Activated CD4-positive, alpha-beta T cell treated with anti-CD3 and anti-CD28 coated beads, Interleukin-2, amount 10 ng/mL, durations not matched to agents 24 days and 14 days (primary cell): ENCODE measurements around the gene PDE3A. TPM values are rescaled to one million over a fixed set of nuclear protein-coding genes. Genes with fewer than 3 reads are reported as not detected.

Experiments
- DNase-seq: peaks from one replicate; pipeline ENCODE4 v3.0.0; 2022
- H3K27ac Mint-ChIP-seq: one replicate; pipeline ENCODE4 v1.8.0; 2022; ENCODE audit warnings: mild to moderate bottlenecking, mixed read lengths
- H3K27me3 Mint-ChIP-seq: one replicate; pipeline ENCODE4 v1.8.0; 2022; ENCODE audit warnings: mixed read lengths
- H3K36me3 Mint-ChIP-seq: one replicate; pipeline ENCODE4 v1.8.0; 2022; ENCODE audit warnings: low read depth, mild to moderate bottlenecking, mixed read lengths
- H3K4me1 Mint-ChIP-seq: one replicate; pipeline ENCODE4 v1.8.0; 2021; ENCODE audit warnings: mixed read lengths
- H3K4me3 Mint-ChIP-seq: one replicate; pipeline ENCODE4 v1.8.0; 2022; ENCODE audit warnings: mild to moderate bottlenecking, moderate library complexity, mixed read lengths
- H3K9me3 Mint-ChIP-seq: one replicate; pipeline ENCODE4 v1.8.0; 2021; ENCODE audit warnings: mixed read lengths
- intact Hi-C: fragments of 100-400 bp; cut with micrococcal nuclease; formaldehyde crosslinking; loops from one replicate; pipeline ENCODE4 v1.15.1; 2023
- total RNA-seq: library from RNA; stranded (reverse); gene quantifications from 2 replicates; pipeline ENCODE4 v1.2.3, GENCODE V29; 2022

PDE3A gene
- total RNA-seq, 1 donor from 2014 or later: not detected

DNA sequence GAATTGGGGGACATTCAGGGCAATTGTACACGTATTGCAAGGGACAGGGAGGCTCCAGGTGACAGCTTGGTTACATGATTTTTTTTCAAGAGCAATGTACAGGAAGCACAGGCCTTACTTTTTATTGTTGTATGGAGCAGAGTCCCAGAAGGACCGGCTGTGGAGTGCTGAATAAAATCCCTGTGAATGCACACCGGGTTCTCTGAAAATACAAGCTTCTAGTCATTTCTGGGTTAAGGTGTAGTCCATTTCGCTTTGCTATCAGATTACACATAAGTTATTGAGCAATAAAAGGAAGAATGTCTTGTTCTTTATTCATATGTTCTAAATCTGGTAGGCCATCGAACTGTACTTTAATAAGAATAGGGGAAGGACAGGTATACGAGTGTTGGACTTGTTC, 52.2 kb downstream of the PDE3A start:
- Mint-ChIP-seq H3K4me3 (no peak overlapping the region), H3K4me1 (no peaks in the 10 kb centered on the region), H3K27ac (no peak overlapping the region), H3K9me3 (no peaks in the 10 kb centered on the region), H3K36me3 (no peaks in the 10 kb centered on the region), H3K27me3 (no peaks in the 10 kb centered on the region)
- intact Hi-C loops: no loop called here
- DNase-seq: no peak

DNA sequence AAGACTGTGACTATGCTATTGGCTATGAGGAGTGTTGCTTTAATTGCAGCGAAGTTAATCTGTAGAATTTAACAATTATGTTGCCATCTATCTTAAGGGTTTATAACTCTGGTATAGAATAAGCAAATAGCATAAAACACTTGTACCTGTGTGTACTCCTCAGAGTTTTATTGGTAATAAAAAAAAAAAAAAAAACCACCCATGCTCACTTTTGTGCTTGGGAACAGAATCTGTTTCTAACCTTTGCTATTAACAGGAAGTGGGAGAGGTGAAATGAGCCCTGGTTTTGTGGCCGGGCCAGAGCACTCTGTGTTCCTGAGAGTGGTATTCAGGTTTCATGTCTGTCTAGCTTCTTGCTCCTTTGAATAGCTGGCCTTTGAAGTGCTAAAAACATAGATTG, 53.1 kb downstream of the PDE3A start:
- Mint-ChIP-seq H3K27me3 (no peaks in the 10 kb centered on the region), H3K9me3 (no peaks in the 10 kb centered on the region), H3K4me3 (no peak overlapping the region), H3K27ac (no peak overlapping the region), H3K36me3 (no peaks in the 10 kb centered on the region), H3K4me1 (no peaks in the 10 kb centered on the region)
- DNase-seq: no peak
- intact Hi-C loops: no loop called here

DNA sequence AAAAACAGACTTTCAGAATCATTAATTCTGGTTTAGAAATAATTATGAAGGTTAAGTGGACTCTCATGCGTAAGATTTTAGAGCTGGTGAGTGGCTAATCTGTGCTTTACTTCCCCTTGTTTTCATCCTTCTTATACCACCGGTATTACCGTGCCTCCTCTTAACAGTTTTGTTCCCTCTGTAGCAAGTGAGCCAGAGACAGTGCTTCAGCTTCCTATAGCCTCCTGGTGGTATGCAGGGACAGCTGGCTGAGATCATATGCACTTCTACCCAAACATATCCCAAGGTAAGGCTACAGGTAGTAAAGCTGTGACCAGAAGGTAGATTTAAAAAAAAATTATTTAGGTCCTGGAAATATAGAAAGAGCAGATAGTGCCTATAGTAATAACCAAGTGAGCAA, 55.2 kb downstream of the PDE3A start:
- Mint-ChIP-seq H3K27me3 (no peaks in the 10 kb centered on the region), H3K36me3 (no peaks in the 10 kb centered on the region), H3K27ac (no peak overlapping the region), H3K9me3 (no peaks in the 10 kb centered on the region), H3K4me1 (no peaks in the 10 kb centered on the region), H3K4me3 (no peak overlapping the region)
- DNase-seq: no peak
- intact Hi-C loops: no loop called here

DNA sequence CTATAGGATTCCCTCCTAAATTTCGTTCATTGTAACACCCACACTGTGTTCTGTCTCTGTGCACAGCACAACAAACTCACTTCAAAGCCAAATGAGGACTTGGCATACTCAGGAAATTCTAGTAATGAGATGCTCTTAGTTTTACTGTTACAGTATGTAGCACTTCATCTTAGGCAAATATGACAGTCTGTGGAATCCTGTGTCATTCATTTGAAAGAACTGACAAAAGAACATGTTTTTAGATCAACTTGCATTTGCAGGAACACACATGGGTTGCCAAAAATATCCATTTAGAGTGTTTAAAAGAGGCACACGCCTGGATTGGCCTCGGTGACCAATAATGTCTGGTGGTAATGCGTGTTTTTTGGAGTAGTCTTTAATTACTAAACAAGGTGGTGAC, 56.5 kb downstream of the PDE3A start:
- intact Hi-C loops: no loop called here
- no peaks in the 10 kb centered on the region for H3K36me3 Mint-ChIP-seq

DNA sequence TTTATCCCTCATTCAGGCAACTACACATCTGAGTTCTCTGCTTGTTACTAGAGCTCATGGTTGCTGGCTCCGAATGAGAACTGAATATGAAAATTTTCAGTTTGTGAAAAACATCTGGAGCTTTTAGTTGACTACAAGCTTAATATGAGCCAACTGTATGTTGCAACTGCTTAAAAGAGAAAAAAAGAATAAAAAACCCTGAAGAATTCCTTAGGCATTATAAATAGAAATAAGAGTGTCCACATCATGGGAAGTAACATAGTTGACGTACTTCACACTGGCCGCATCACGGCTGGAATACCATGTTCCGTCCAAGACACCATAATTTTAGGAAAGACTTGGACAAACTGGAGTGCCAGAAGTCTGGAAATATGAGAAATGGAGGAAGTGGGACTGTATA, 57.9 kb downstream of the PDE3A start:
- H3K27ac Mint-ChIP-seq: no peak overlapping the region
- intact Hi-C loops: no loop called here
- H3K27me3 Mint-ChIP-seq: no peaks in the 10 kb centered on the region

More for the DNA sequence above, 56.5 kb downstream of the PDE3A start:
- DNase-seq: no peak
- H3K9me3 Mint-ChIP-seq: no peaks in the 10 kb centered on the region
- no peaks in the 10 kb centered on the region for H3K27me3 Mint-ChIP-seq
- no peak overlapping the region for H3K4me3 Mint-ChIP-seq
- no peaks in the 10 kb centered on the region for H3K4me1 Mint-ChIP-seq
- H3K27ac Mint-ChIP-seq: no peak overlapping the region

DNA sequence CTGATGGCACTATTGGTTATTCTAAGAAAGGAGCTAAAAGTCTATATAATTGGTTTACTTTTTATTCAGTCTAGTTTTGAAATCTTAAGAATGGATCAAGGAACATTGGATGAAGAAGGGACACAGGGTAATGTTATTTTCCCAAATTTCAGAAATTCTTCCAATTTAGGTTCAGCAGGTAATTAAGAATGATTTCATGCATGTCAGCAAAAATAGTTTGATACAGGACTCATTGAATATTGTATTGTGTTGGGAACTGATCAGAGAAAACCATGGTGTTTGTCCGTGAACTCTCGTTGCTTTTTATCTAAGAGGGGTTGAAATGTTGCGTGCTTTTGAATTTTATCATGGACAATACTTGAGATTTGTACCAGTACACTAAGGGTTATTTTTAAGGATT, 58.6 kb downstream of the PDE3A start:
- no peaks in the 10 kb centered on the region for H3K27me3 Mint-ChIP-seq
- H3K27ac Mint-ChIP-seq: no peak overlapping the region
- intact Hi-C loops: no loop called here
- H3K36me3 Mint-ChIP-seq: no peaks in the 10 kb centered on the region
- no peak overlapping the region for H3K4me3 Mint-ChIP-seq
- no peaks in the 10 kb centered on the region for H3K9me3 Mint-ChIP-seq
- DNase-seq: no peak
- H3K4me1 Mint-ChIP-seq: no peaks in the 10 kb centered on the region

More for the DNA sequence above, 57.9 kb downstream of the PDE3A start:
- H3K36me3 Mint-ChIP-seq: no peaks in the 10 kb centered on the region
- no peak overlapping the region for H3K4me3 Mint-ChIP-seq
- DNase-seq: no peak
- no peaks in the 10 kb centered on the region for H3K4me1 Mint-ChIP-seq
- no peaks in the 10 kb centered on the region for H3K9me3 Mint-ChIP-seq

DNA sequence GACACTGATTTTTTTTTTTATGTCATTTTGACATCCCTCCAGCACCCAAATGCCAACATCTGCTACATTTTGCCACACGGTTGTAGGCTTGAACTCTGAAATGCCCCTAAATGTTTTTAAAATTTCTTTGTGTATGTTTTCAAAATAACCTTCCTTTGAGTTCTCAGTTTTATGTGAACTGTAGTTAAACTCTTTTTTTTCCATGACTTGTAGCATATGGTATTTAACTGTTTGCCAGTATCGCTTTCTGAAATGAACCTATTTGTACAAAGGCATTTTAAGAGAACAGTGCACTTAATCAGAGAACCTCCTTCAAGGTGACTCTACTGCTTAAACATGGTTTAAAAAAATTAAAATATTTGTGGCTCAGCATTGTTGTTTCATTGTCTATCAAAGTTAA, 61.5 kb downstream of the PDE3A start:
- Mint-ChIP-seq H3K27ac (no peak overlapping the region), H3K9me3 (no peaks in the 10 kb centered on the region), H3K4me3 (no peak overlapping the region), H3K4me1 (no peaks in the 10 kb centered on the region), H3K36me3 (no peaks in the 10 kb centered on the region), H3K27me3 (no peaks in the 10 kb centered on the region)
- DNase-seq: no peak
- intact Hi-C loops: no loop called here

DNA sequence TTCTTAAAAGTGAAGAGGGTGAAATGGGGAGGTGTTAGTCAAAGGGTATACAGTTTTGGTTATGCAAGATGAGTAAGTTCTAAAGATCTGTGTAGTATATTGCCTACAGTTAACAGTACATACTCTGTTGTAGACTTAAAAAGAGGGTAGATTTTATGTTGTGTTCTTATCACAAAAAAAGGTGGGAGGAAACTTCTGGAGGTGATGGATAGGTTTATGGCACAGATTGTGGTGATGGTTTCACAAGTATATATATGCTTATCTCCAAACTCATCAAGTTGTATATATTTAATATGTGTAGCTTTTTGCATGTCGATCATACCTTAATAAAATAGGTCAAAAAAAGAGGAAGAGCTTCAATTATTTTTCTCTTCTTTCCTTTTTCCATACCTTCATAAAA, 64.0 kb downstream of the PDE3A start:
- Mint-ChIP-seq H3K4me3 (no peak overlapping the region), H3K9me3 (no peaks in the 10 kb centered on the region), H3K27ac (no peak overlapping the region), H3K36me3 (no peaks in the 10 kb centered on the region), H3K4me1 (no peaks in the 10 kb centered on the region), H3K27me3 (no peaks in the 10 kb centered on the region)
- no peak for DNase-seq
- intact Hi-C loops: no loop called here

DNA sequence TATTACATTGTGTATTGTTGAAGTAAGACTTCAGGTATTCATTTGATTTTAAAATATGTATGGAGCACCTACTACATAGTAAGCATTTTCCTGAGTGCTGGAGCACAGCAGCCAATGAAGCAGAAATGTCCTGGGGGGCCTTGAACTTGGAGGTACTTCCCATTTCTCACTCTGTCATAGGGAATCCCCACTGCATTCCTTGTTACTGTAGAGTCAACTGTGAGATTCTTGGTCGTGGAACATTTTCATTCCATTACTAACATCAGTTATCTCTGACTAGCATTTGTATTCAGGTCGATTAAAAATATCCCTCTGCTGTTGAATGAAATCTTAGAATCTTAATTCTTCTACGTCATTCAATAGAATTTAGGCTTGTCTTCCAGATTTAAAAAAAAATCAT, 66.7 kb downstream of the PDE3A start:
- H3K36me3 Mint-ChIP-seq: no peaks in the 10 kb centered on the region
- no peaks in the 10 kb centered on the region for H3K9me3 Mint-ChIP-seq
- H3K27ac Mint-ChIP-seq: no peak overlapping the region
- no peaks in the 10 kb centered on the region for H3K4me1 Mint-ChIP-seq
- intact Hi-C loops: no loop called here
- DNase-seq: no peak
- H3K4me3 Mint-ChIP-seq: no peak overlapping the region
- no peaks in the 10 kb centered on the region for H3K27me3 Mint-ChIP-seq

DNA sequence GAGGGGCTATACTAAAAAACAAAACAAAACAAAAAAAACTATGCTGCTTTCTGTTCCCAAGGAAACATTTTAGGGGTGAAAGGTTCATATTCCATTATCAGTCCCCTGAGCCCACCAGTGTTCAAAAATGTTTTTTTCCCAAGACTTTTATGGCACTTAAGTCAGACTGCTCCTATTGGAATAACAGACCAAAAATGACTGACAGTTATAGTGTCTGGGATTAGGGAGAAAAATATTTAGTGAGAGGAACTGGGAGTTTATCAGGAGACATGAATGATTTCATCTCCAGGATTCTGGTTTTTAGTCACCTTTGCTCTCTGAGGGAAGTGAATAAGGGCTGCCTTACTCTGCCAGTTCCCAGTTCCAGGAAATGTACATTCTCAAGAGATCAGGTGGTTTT, 68.0 kb downstream of the PDE3A start:
- Mint-ChIP-seq H3K27ac (no peak overlapping the region), H3K4me3 (no peak overlapping the region), H3K9me3 (no peaks in the 10 kb centered on the region), H3K36me3 (no peaks in the 10 kb centered on the region), H3K27me3 (no peaks in the 10 kb centered on the region), H3K4me1 (no peaks in the 10 kb centered on the region)
- no peak for DNase-seq
- intact Hi-C loops: no loop called here

DNA sequence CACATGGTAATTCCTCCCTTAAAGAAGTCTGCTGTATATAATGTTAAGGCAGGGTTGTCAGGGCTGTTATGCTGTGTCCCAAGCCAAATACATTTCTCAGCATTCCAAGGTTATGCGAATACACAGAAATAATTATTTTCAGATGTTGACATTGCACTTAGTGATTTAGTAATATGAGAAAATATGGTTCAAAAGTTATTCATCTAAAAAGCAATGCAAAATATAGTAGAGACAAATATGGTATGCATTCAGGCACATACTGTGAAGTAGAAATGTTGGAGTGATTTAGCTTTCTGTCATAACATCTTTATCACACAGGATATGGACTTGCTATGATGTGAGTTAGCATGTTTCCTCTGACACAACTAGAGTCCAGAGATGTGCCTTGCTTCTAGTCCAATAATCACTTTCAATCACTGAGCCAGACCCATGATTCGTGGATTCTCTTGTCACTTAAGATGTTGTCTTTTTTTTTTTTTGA, 70.0 kb downstream of the PDE3A start:
- H3K36me3 Mint-ChIP-seq: no peaks in the 10 kb centered on the region
- no peak overlapping the region for H3K4me3 Mint-ChIP-seq
- no peaks in the 10 kb centered on the region for H3K4me1 Mint-ChIP-seq
- H3K9me3 Mint-ChIP-seq: no peaks in the 10 kb centered on the region
- no peak overlapping the region for H3K27ac Mint-ChIP-seq
- H3K27me3 Mint-ChIP-seq: no peaks in the 10 kb centered on the region
- intact Hi-C loops: no loop called here
- DNase-seq: no peak

DNA sequence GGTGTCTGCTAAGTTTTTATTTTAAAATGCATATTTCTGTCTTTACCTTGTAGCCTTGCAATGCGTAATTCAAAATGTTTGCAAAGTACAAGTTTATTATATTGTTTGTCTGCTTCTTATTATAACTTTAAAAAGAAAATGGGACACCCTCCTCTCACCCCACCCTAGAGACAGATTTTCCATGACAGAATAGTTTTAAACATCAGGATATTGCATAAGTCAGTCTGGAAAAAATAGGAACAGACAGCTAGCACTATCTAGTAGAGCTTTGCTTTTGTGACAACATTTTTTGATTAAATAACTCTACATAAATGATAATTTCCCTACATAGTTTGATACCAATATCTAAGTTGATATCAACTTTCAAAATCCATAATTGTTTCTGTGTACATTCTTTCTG, 71.3 kb downstream of the PDE3A start:
- Mint-ChIP-seq H3K27me3 (no peaks in the 10 kb centered on the region), H3K4me3 (no peak overlapping the region), H3K27ac (no peak overlapping the region), H3K9me3 (no peaks in the 10 kb centered on the region), H3K4me1 (no peaks in the 10 kb centered on the region), H3K36me3 (no peaks in the 10 kb centered on the region)
- intact Hi-C loops: no loop called here
- DNase-seq: no peak

DNA sequence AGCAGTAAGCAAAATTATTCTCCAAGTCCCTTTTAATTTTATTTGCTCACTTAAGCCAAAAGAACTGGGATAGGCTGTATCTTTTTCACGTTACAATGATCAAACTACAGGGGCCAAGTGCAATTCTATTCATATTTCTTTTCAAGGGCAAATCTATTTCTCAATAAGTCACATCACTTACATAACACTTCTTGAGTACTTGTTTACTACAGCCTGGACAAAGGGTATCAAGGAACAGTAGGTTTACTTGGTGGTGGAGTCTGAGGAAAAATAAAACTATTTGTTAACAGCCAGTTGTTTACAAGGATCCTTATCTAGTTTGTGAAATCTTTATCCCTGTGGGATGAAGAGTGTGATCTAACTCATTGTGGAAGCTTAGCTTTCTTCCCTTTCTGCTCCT, 72.1 kb downstream of the PDE3A start:
- no peak for DNase-seq
- Mint-ChIP-seq H3K27ac (no peak overlapping the region), H3K4me1 (no peaks in the 10 kb centered on the region), H3K4me3 (no peak overlapping the region), H3K36me3 (no peaks in the 10 kb centered on the region), H3K27me3 (no peaks in the 10 kb centered on the region), H3K9me3 (no peaks in the 10 kb centered on the region)
- intact Hi-C loops: no loop called here

DNA sequence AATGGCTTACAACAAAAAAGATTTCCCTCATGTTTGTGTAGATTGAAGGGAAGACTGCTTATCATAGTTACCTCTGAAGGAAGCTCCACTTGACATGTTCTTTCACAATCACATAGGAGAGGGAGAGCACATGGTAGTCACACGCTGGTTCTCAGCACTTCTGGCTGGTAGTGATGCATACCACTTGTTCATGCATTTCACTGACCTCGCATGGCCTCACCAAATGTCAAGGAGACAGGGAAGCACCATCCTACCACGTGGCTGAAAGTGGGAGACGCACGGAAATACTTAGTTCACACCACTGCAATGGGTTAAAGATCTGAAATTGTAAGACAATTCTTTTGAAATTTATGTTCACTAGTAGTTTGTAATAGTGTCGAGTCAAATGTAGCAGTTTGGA, 74.0 kb downstream of the PDE3A start:
- no peak overlapping the region for H3K27ac Mint-ChIP-seq
- no peak for DNase-seq
- no peak overlapping the region for H3K4me3 Mint-ChIP-seq
- intact Hi-C loops: no loop called here
- H3K36me3 Mint-ChIP-seq: no peaks in the 10 kb centered on the region
- no peaks in the 10 kb centered on the region for H3K27me3 Mint-ChIP-seq
- no peaks in the 10 kb centered on the region for H3K4me1 Mint-ChIP-seq
- no peaks in the 10 kb centered on the region for H3K9me3 Mint-ChIP-seq

DNA sequence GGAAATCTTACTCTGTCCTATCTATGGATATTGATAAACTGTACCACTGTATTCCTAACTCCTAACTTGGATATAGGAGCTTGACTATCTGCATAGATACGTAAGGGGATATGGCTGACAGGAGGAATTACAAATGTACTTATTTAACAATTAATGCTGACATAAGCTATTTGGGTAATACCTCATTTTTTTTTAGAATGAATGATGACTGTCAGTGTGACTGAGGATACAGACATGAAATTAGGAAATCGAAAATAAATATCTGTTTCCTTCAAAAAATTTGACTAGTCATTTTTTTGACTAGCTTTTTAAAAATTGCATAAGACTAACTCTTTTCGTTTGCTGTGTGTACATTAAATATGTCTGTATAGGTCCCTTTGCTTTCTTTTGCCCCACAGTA, 74.9 kb downstream of the PDE3A start:
- no peak overlapping the region for H3K27ac Mint-ChIP-seq
- H3K9me3 Mint-ChIP-seq: no peaks in the 10 kb centered on the region
- H3K4me3 Mint-ChIP-seq: no peak overlapping the region
- no peaks in the 10 kb centered on the region for H3K4me1 Mint-ChIP-seq
- intact Hi-C loops: no loop called here
- no peaks in the 10 kb centered on the region for H3K36me3 Mint-ChIP-seq
- no peak for DNase-seq
- H3K27me3 Mint-ChIP-seq: no peaks in the 10 kb centered on the region
